H54 (cell line): ENCODE data around the gene LPP.

ENCODE experiments used
- DNase-seq: peaks from one replicate; pipeline ENCODE4 v3.0.0; 2011; ENCODE audit warnings: low spot score, mixed read lengths; ENCODE audit not compliant: insufficient read length
- FAIRE-seq: peaks from 3 replicates; lab custom pipeline; 2011; peaks lifted over from hg19 to GRCh38; lab: Jason Lieb, UNC
- POLR2A ChIP-seq: IDR thresholded peaks from 2 replicates; pipeline ENCODE4 v1.6.1; 2011; ENCODE audit warnings: low read depth, mild to moderate bottlenecking, low read length

Gene LPP

DNA sequence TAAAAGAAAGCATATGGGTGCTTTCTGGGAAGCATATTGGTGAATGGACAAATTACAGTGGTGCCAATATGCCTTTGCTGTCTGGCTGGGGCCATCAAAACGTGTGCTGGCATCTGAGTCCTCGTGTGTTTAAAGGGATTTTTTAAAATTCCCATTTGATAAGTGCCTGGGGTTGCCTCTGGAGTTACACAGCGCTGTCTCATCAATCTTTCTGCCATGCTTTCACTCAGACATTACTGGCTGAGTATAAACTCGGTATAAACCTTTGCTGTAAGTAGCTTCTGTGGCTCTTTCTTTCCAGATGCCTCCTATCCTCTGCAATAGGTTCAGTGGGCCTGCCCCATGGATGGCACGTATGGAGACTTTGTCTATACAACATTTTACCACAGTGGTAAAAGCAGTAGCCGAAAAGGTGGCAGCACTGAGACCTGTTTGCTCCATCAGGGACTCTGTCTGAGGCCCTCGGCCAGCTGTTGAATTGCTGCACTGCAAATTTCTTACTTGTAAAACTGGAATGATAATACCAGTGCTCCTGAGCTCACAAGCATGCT, 195.5 kb downstream of the LPP start:
- DNase-seq (no peak), FAIRE-seq (peak; percentile 6)
- TF ChIP-seq POLR2A: no peak

DNA sequence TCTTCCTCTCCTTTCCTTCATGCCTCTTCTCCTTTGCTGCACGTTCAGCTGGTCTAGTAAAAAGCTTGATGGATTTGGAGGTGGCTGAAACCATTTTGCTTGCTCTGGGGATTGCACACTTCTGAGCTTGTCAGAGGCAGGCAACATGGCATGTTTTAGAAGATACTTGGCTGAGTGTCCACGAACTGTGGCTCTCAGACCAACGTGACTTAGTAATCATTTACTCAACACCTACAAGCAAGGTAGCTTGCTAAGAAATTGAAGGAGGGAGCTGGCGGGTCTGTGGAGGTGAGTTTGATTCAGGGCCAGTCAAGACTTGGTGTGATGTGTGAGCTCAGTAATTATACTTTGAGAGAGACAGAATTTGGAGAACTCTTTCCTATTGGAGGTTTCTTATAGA, 196.0 kb downstream of the LPP start:
- no peak for FAIRE-seq

DNA sequence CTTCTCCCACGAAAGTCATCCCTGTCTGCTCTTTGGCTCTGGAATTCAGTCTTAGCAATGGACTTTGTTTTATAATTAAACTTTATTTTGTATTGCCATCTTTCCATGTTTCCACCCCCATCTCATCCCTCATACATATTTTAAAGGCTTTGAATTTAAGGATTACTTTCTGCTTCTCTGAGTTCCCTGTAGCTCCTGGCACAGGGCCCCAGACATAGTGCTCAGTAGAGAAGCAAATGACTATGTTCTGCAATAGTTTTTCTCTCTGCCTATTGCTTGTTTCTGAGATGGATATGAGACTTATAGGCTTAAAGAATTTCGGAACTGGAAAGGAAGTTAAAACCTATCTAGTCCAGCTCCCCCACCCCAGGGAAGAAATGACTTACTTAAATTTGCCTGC, 197.0 kb downstream of the LPP start:
- DNase-seq (no peak), FAIRE-seq (no peak)
- TF ChIP-seq POLR2A: no peak

More for the DNA sequence above, 196.0 kb downstream of the LPP start:
- no peak for DNase-seq
- no peak for TF ChIP-seq POLR2A

DNA sequence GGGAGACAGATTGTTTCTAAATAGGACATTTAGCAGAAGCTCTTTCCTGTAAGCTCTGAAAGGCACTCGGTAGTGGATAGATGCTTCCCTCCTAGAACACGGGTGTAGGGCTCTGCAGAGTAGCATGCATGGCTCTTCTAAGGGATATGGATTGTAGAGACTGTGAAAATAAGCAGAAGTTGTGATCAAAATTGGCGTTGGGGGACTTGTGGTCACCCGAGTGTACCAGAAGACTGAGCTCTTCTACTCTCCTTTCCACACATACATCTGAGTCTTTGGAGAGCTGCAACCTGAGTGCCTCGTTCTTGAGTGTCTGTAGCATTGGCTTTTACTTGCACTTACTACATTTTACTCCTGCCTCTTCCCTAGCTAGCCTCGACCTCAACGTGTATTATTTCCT, 197.7 kb downstream of the LPP start:
- no peak for TF ChIP-seq POLR2A
- DNase-seq: no peak
- FAIRE-seq: no peak

DNA sequence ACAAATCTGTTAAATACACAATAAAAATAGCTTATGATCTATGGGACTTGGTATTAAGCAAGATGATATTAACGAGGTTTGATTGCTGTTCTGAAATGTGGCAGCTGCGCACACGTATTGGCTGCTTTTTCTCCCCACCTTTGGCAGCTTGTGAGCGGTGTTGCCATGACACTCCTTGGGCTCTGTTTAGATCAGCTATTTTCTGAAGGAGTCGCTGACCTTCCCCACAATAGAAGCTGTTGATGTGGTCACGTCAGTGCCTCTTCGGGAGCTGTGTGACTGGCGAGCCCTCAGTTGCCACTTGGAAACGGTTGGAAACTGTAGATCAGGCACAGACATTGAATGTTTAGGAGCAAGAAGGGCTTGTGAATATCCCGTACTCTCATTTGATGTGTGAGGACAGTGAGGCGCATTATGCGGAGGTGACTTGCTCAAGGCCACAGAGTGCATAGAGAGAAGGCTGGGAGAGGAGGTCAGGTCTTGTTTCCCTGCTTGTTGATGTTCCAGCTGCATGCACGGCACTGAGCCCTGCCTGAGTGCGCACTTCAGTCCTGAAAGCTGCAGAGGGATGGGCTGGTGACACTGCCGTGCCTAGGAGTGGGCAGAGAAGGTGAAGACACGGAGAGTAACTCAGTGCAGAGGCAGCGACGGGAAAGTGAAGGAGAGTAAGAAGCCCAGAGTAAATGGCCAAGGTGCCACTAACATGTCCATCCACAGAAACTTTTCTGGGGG, 198.4 kb downstream of the LPP start:
- DNase-seq: no peak
- FAIRE-seq: no peak

DNA sequence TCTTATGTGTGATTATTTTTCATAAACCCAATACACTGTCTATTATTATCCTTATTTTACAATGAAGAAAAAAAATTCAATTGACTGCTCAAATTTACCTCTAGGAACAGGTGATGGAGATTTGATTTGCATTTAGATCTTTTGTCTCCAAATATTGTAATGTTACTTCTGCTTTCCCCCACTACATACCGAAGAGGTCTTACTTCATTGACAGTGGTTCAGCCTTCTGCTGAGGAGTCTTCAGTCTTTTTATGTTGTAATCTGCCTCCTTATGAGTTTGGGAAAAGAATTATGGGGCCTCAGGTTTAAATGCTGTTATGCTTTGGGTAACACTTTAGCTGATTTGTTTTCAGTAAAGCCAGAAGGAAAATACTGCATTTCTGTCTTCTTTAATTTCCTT, 199.5 kb downstream of the LPP start:
- FAIRE-seq: no peak
- DNase-seq: no peak

More for the DNA sequence above, 198.4 kb downstream of the LPP start:
- no peak for TF ChIP-seq POLR2A

DNA sequence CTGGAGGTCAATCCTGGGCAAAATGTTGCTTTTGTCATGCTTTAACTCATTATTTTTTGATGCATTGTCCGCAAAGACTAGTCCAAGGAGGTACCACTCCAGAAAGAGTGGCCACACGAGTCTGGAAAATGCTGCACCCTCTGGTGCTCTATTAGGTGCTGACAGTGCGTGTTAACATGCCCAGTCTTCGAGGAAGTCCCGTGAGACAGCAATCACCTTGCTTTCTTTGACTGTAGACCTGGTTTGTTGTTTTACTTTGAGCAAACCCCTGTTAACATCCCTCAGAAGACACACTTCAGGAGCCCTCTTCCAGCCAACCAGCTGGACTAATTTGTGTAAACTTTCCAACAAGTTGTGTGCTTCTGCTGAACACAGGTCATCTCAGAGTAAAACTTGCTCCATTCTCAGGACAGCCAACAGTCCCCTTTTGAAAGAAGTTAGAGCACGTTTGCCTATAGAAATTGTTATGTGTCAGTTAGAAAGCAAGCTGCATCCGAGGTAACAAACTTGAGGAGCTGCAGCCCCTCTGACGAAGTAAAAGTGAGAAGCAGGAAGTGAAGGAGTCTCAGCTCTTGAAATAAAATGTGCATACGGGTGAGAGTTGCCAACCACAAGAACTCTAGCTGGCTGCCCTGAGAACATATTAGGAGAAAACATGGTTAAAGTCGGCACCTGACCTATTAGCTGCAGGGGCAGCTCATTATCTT, 205.0 kb downstream of the LPP start:
- no peak for DNase-seq
- no peak for TF ChIP-seq POLR2A
- FAIRE-seq: peak; percentile 36

More for the DNA sequence above, 199.5 kb downstream of the LPP start:
- TF ChIP-seq POLR2A: no peak

DNA sequence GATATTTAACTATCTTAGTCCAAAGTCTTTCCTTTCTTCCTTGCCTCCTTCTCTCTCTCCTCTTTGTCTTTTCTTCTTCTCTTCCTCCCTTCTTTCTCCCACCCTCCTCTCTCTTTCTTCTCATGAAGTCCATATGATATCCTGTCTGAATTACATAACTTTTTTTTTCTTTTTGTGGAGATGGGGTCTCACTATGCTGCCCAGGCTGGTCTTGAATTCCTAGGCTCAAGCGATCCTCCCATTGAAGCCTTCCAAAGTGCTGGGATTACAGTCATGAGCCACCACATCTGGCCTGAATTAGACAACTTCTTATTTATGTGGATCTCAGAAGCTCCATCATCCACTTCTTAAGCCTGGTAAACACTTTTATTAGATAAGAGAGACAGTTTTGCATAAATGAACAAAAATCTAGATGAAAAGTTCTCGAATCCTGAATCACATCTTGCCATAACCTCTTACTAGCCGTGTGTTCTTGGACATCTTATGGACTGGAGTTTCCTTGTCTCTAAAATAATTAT, 206.5 kb downstream of the LPP start:
- no peak for FAIRE-seq
- DNase-seq: no peak
- no peak for TF ChIP-seq POLR2A

DNA sequence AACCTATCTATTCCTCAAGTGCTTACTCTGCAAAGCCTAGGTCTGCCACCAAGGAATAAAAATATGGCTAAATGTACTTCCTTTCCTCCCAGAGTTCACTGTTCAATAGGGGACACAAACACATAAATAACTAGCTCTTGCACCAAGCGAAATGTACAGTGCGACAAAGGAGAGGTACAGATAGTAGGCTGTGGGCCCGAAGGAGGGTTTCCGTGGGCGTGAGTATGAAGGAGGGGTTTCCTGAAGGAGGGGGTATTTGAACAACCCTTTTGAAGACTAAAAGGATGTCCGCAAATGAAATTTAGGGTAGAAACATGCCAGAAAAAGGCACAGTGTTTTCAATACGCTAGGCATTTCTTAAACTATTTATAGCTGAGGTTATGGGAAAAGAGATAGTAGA, 207.9 kb downstream of the LPP start:
- FAIRE-seq: no peak
- no peak for TF ChIP-seq POLR2A
- DNase-seq: no peak

DNA sequence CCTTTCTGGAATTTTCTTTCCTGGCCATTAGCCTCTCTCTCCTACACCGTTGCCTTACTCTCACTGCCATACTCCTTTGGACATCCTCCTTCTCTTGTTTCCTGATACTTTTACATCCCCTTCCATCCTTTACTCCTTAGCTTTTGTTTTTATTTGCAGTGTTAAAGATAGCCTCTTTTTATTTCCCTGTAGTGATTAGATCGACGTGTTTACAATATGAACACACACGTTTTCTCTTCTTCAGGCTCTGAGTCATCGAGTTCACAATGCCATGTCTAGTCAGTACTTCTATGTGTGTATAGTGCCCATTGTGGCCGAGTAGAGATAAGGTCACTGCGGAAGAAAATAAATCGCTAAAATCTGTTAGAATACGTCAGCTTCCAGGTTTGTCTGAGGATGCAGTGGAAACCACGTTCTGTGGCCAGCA, 208.5 kb downstream of the LPP start:
- FAIRE-seq: peak; percentile 98
- no peak for TF ChIP-seq POLR2A
- peak; percentile 59 for DNase-seq

DNA sequence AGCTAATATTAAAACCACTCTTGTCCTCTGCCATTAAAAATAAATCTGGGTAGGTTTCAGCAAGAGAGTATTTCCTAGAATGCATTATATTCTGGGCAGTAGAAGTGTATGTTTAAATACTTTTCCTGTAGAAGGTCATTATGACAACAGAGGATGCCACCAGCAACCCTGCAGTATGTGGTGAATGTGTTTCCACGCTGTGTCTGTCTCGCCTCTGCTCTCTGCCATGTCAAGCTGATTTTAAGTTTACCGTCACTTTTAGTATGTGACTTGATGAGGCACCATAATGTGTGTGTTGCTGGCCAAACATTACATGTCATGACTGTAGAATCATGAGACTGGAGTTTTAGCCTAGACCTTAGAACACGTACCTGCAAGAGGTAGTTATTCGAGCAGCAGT, 211.2 kb downstream of the LPP start:
- no peak for DNase-seq

DNA sequence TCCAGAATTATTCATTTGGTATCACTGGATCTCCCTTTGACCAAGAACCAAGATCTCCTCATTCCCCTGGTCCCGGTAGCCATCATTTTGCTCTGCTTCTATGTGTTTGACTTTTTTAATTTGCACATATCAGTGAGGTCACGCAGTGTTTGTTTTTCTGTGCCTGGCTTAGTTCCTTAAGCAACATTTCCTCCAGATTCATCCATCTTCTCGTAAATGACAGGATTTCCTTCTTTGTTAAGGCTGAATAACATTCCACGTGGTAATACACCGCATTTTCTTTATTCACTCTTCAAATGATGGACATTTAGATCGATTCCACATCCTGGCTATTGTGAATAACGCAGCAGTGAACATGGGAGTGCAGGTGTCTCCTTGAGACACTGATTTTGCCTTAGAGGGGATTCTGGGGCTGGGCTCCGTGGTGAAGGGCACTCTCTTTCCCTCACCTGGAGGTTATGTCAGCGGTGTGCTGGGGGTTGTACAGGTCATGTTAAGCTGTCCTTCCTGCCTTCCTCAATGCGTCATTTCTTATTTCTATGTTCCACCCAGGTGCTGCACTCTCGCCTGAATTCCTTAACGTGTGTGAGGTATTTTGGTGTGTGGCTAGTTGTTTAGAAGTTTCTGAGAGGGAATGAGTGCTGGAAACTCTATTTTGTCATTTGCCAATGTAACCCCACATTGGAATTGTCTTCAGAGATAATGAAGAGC, 212.2 kb downstream of the LPP start:
- TF ChIP-seq POLR2A: no peak
- DNase-seq: no peak
- no peak for FAIRE-seq

More for the DNA sequence above, 211.2 kb downstream of the LPP start:
- no peak for TF ChIP-seq POLR2A
- peak; percentile 20 for FAIRE-seq

DNA sequence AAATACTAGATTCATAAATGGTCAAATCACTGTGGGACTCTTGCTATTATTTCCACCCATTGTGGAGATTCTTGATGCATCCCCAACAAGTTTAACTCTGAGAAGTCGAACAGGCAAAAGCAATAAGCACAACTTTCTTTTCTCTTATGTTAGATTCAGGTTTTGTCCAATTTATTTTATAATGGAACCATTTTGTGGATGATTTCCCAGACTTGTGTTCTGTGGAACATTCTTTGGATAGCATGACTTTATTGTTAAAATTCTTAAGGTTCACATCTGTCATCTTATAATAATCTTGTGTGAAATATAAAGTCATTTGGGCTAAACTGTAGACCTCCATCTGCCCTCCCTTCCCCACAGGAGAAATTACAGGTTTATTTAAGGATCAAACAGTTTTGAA, 213.7 kb downstream of the LPP start:
- no peak for DNase-seq
- FAIRE-seq: no peak
- no peak for TF ChIP-seq POLR2A

DNA sequence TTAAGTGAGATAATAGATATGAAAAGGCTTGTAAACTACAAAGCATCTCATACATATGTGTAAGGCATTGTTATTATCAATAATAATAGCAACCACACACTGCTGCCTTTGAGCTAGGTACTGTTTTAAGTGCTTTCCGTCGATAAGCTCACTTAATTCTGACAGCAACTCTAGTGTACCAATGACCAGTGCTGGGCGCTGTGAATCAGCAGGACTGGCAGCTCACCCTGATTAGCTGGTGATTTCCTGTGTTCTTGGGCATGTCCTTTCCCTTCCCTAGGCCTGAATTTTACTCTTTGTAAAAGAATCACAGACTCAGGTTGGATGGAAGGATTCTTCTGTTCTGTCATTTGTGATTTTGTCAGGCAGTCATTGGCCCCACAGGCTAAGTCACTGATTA, 215.6 kb downstream of the LPP start:
- FAIRE-seq (peak; percentile 84), DNase-seq (no peak)
- TF ChIP-seq POLR2A: no peak
